ENCODE results near the gene MCM3. TPM values are rescaled to one million over a fixed set of nuclear protein-coding genes. Genes with fewer than 3 reads are reported as not detected.

Gene MCM3
- total RNA-seq, 4 donors from 2014 or later = 33.2 to 67.1 (median 35.1) TPM

- WGBS, 2 donors = 89% methylated on average over 9 of the region's 9 CpGs
- TF ChIP-seq POLR2A (IDR thresholded peaks at IDR 0.05) = no peak
- TF ChIP-seq, protein P1, sequence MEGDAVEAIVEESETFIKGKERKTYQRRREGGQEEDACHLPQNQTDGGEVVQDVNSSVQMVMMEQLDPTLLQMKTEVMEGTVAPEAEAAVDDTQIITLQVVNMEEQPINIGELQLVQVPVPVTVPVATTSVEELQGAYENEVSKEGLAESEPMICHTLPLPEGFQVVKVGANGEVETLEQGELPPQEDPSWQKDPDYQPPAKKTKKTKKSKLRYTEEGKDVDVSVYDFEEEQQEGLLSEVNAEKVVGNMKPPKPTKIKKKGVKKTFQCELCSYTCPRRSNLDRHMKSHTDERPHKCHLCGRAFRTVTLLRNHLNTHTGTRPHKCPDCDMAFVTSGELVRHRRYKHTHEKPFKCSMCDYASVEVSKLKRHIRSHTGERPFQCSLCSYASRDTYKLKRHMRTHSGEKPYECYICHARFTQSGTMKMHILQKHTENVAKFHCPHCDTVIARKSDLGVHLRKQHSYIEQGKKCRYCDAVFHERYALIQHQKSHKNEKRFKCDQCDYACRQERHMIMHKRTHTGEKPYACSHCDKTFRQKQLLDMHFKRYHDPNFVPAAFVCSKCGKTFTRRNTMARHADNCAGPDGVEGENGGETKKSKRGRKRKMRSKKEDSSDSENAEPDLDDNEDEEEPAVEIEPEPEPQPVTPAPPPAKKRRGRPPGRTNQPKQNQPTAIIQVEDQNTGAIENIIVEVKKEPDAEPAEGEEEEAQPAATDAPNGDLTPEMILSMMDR (IDR thresholded peaks at IDR 0.05) = no peak
- no peak for TF ChIP-seq EP300 (IDR thresholded peaks at IDR 0.05)
- Histone ChIP-seq H3K27ac (no peak overlapping the region), H3K4me1 (no peaks in the 10 kb centered on the region), H3K9me3 (no peaks in the 10 kb centered on the region), H3K4me3 (no peak overlapping the region), H3K36me3 (peaks cover 0 to 54% (median 0%) of the 10 kb centered on the region in 3 donors), H3K27me3 (no peaks in the 10 kb centered on the region)
- DNase-seq (ENCODE audit: low spot score in 2 of 2) = no peak
Measured at GRCh38 chr6:52262620-52263344, 21.8 kb downstream of the MCM3 start.

DNA sequence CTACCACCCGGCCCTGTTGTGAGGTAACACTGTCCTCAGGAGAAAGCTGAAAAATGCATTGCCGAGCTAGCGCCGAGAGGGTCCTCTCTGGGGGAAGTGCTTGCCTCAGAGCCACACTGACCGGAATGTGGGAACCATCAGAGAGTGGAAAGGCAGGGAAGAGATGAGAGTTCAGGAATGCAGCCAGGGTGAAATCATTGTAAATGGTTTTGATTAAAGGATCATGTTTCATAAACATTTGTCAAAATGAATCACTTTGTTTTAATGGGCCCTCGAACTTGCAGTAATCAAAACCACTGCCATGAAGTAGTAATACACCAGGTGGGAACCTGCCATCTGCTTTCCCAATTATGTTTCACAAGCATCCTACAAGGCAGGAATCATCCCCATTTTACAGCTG, 23.3 kb downstream of the MCM3 start:
- Histone ChIP-seq H3K9me3 (no peaks in the 10 kb centered on the region), H3K4me3 (no peak overlapping the region), H3K27ac (no peak overlapping the region), H3K36me3 (peaks cover 0 to 40% (median 0%) of the 10 kb centered on the region in 3 donors), H3K4me1 (no peaks in the 10 kb centered on the region), H3K27me3 (peaks cover 0 to under 1% of the 10 kb centered on the region in 2 donors)
- WGBS, 2 donors = 47 to 52% methylated on average over 6 of the region's 6 CpGs
- no peak for TF ChIP-seq EP300 (IDR thresholded peaks at IDR 0.05)
- TF ChIP-seq, protein P1 (IDR thresholded peaks at IDR 0.05) = no peak
- TF ChIP-seq POLR2A (IDR thresholded peaks at IDR 0.05) = no peak
- DNase-seq (ENCODE audit: low spot score in 2 of 2) = no peak

- WGBS, 2 donors = 93 to 95% methylated on average over 3 of the region's 3 CpGs
- H3K9me3 ChIP-seq = no peaks in the 10 kb centered on the region
Measured at GRCh38 chr6:52260634-52261033, 23.9 kb downstream of the MCM3 start.

DNA sequence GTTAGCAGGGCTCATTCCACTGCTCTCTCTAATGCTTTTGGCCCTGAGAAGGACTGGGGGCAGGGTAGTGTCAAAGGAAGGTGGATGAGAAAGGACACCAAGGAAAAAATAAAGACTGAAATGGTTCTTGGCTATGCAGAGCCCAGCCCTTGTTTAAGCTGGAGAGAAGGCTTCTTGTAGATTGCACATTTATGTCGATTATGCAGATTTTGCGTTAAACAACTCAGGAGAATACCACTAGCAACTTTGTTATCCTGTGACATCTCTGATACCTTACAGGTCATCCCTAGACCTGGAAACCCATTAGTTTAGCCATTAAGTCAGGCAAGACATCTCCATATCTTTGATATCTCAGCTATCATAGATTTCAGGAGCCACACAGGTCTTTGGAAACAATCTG, 29.1 kb downstream of the MCM3 start:
- no peak for DNase-seq (ENCODE audit: low spot score in 2 of 2)
- 98% methylated on average over 2 of the region's 2 CpGs for WGBS, 2 donors
- Histone ChIP-seq H3K4me1 (no peaks in the 10 kb centered on the region), H3K27me3 (peaks cover 2 to 4% of the 10 kb centered on the region in 2 donors), H3K36me3 (no peaks in the 10 kb centered on the region), H3K27ac (no peak overlapping the region), H3K4me3 (no peak overlapping the region), H3K9me3 (no peaks in the 10 kb centered on the region)
- TF ChIP-seq EP300 (IDR thresholded peaks at IDR 0.05) (no peak), POLR2A (IDR thresholded peaks at IDR 0.05) (no peak)
- TF ChIP-seq, protein P1 (IDR thresholded peaks at IDR 0.05) = no peak

More at GRCh38 chr6:52260634-52261033, 23.9 kb downstream of the MCM3 start:
- no peak overlapping the region for H3K27ac ChIP-seq
- TF ChIP-seq POLR2A (IDR thresholded peaks at IDR 0.05) (no peak), EP300 (IDR thresholded peaks at IDR 0.05) (no peak)
- TF ChIP-seq, protein P1 (IDR thresholded peaks at IDR 0.05) = no peak
- H3K4me3 ChIP-seq = no peak overlapping the region
- DNase-seq (ENCODE audit: low spot score in 2 of 2) = no peak
- peaks cover 0 to 34% (median 0%) of the 10 kb centered on the region in 3 donors for H3K36me3 ChIP-seq
- peaks cover 0 to 4% of the 10 kb centered on the region in 2 donors for H3K27me3 ChIP-seq
- H3K4me1 ChIP-seq = no peaks in the 10 kb centered on the region

GRCh38 chr6:52254731-52255378, 29.7 kb downstream of the MCM3 start:
- 93 to 96% methylated on average over 8 of the region's 8 CpGs for WGBS, 2 donors
- no peak overlapping the region for H3K4me3 ChIP-seq
- TF ChIP-seq POLR2A (IDR thresholded peaks at IDR 0.05) (no peak), EP300 (IDR thresholded peaks at IDR 0.05) (no peak)
- TF ChIP-seq, protein P1 (IDR thresholded peaks at IDR 0.05) = no peak

More at GRCh38 chr6:52254731-52255378, 29.7 kb downstream of the MCM3 start:
- H3K36me3 ChIP-seq = no peaks in the 10 kb centered on the region
- H3K4me1 ChIP-seq = no peaks in the 10 kb centered on the region
- DNase-seq (ENCODE audit: low spot score in 2 of 2) = no peak
- no peaks in the 10 kb centered on the region for H3K9me3 ChIP-seq
- no peak overlapping the region for H3K27ac ChIP-seq
- H3K27me3 ChIP-seq = peaks cover 2 to 4% of the 10 kb centered on the region in 2 donors

Measured in tibial nerve (tissue), 4 donors.